Tibial nerve (tissue), 4 donors: ENCODE measurements around the gene SURF2. TPM values are rescaled to one million over a fixed set of nuclear protein-coding genes. Genes with fewer than 3 reads are reported as not detected.
"Not testable (repeated sequence)": the region's sequence is repeated elsewhere in the genome, so short reads cannot be mapped to it uniquely, and the experiment has no call there.

ENCODE experiments used
- DNase-seq, 2 donors: peaks; one replicate each; pipeline ENCODE4 v3.0.0-alpha.2; 2019; ENCODE audit warnings: low spot score in 2 of 2
- H3K27ac ChIP-seq, 4 donors: fragments of 200-600 bp; sonication (generic) in 3 of 4; one replicate each; pipeline ENCODE4 v1.5.1; 2017 to 2019; ENCODE audit warnings: mild to moderate bottlenecking in 1 of 4
- H3K27me3 ChIP-seq, 2 donors: fragments of 200-600 bp; sonication (generic) in 1 of 2; one replicate each; pipeline versions ENCODE4 v1.5.1 to v1.6.0; 2017 to 2019
- H3K36me3 ChIP-seq, 3 donors: fragments of 200-600 bp; sonication (generic); one replicate each; pipeline ENCODE4 v1.5.1; 2018 to 2019
- H3K4me1 ChIP-seq, 4 donors: fragments of 200-600 bp; sonication (generic) in 3 of 4; one replicate each; pipeline ENCODE4 v1.5.1; 2017 to 2019
- H3K4me3 ChIP-seq, 4 donors: fragments of 200-600 bp; sonication (generic) in 3 of 4; one replicate each; pipeline ENCODE4 v1.5.1; 2017 to 2019; ENCODE audit warnings: mild to moderate bottlenecking in 1 of 4, moderate library complexity in 1 of 4
- H3K9me3 ChIP-seq, 4 donors: fragments of 200-600 bp; sonication (generic) in 3 of 4; one replicate each; pipeline ENCODE4 v1.5.1; 2017 to 2019
- CTCF ChIP-seq, 5 experiments: fragments of 200-600 bp in 3 of 5; fragments of 450-650 bp in 2 of 5; sonication (generic) in 3 of 5; IDR thresholded peaks; one replicate each; pipeline ENCODE4 v1.5.1; 2016 to 2019; ENCODE audit warnings: antibody characterized with exemption in 5 of 5, mild to moderate bottlenecking in 3 of 5, moderate library complexity in 2 of 5
- EP300 ChIP-seq, 2 donors: sonication (generic); formaldehyde crosslinking; IDR thresholded peaks; one replicate each; pipeline ENCODE4 v1.6.1; 2017; ENCODE audit warnings: antibody characterized with exemption in 2 of 2, mild to moderate bottlenecking in 1 of 2
- POLR2A ChIP-seq, 2 donors: fragments of 450-650 bp; IDR thresholded peaks; one replicate each; pipeline ENCODE4 v1.6.1; 2017; ENCODE audit warnings: antibody characterized with exemption in 2 of 2, mild to moderate bottlenecking in 2 of 2, moderate library complexity in 2 of 2
- WGBS, 2 donors: methylation state at CpG; one replicate each; pipeline ENCODE4 v1.1.5; 2018; 5-methylcytosine and 5-hydroxymethylcytosine counted together
- total RNA-seq, 4 donors: library from RNA; depleted of rRNA; stranded (reverse); fragments of >200 nt; gene quantifications; one replicate each; pipeline ENCODE4 v1.1.0, GENCODE V29; 2016

SURF2 gene
- total RNA-seq, 4 donors from 2014 or later, result 12.2 to 24.3 (median 23.0) TPM

GRCh38 chr9:133320421-133320881 is 35.9 kb upstream of the SURF2 start:
- Histone ChIP-seq H3K4me1 (no peaks in the 10 kb centered on the region), H3K36me3 (no peaks in the 10 kb centered on the region), H3K27me3 (no peaks in the 10 kb centered on the region), H3K9me3 (no peaks in the 10 kb centered on the region), H3K4me3 (no peak overlapping the region), H3K27ac (no peak overlapping the region)
- no peak for DNase-seq
- 72 to 78% methylated on average over 9 to 13 of the region's 13 CpGs for WGBS, 2 donors
- TF ChIP-seq EP300 (IDR thresholded peaks at IDR 0.05) (no peak), CTCF (IDR thresholded peaks at IDR 0.05) (no peak), POLR2A (IDR thresholded peaks at IDR 0.05) (no peak)

GRCh38 chr9:133321411-133321935 is 34.9 kb upstream of the SURF2 start:
- H3K9me3 ChIP-seq, result no peaks in the 10 kb centered on the region
- WGBS, 2 donors, result 72 to 75% methylated on average over 13 of the region's 13 CpGs
- no peak for DNase-seq

GRCh38 chr9:133322701-133323100 is 33.6 kb upstream of the SURF2 start:
- 76 to 85% methylated on average over 13 to 14 of the region's 14 CpGs for WGBS, 2 donors
- Histone ChIP-seq H3K4me3 (no peak overlapping the region), H3K9me3 (no peaks in the 10 kb centered on the region), H3K27me3 (no peaks in the 10 kb centered on the region), H3K36me3 (no peaks in the 10 kb centered on the region), H3K27ac (no peak overlapping the region), H3K4me1 (no peaks in the 10 kb centered on the region)
- no peak for DNase-seq
- TF ChIP-seq EP300 (IDR thresholded peaks at IDR 0.05) (no peak), POLR2A (IDR thresholded peaks at IDR 0.05) (no peak), CTCF (IDR thresholded peaks at IDR 0.05) (no peak)

More at GRCh38 chr9:133321411-133321935, 34.9 kb upstream of the SURF2 start:
- no peak overlapping the region for H3K4me3 ChIP-seq
- H3K27ac ChIP-seq, result no peak overlapping the region
- H3K4me1 ChIP-seq, result no peaks in the 10 kb centered on the region
- no peaks in the 10 kb centered on the region for H3K36me3 ChIP-seq
- TF ChIP-seq CTCF (IDR thresholded peaks at IDR 0.05), result no peak
- no peak for TF ChIP-seq POLR2A (IDR thresholded peaks at IDR 0.05)
- TF ChIP-seq EP300 (IDR thresholded peaks at IDR 0.05), result no peak
- no peaks in the 10 kb centered on the region for H3K27me3 ChIP-seq

GRCh38 chr9:133323211-133323610 is 33.1 kb upstream of the SURF2 start:
- H3K9me3 ChIP-seq, result no peaks in the 10 kb centered on the region
- TF ChIP-seq EP300 (IDR thresholded peaks at IDR 0.05) (no peak), CTCF (IDR thresholded peaks at IDR 0.05) (no peak), POLR2A (IDR thresholded peaks at IDR 0.05) (no peak)
- 79 to 80% methylated on average over 10 of the region's 10 CpGs for WGBS, 2 donors

GRCh38 chr9:133323991-133324703 is 32.2 kb upstream of the SURF2 start:
- TF ChIP-seq POLR2A (IDR thresholded peaks at IDR 0.05) (no peak), EP300 (IDR thresholded peaks at IDR 0.05) (no peak), CTCF (IDR thresholded peaks at IDR 0.05) (no peak)
- WGBS, 2 donors, result 82 to 87% methylated on average over 13 of the region's 13 CpGs
- H3K4me1 ChIP-seq, result no peaks in the 10 kb centered on the region
- no peaks in the 10 kb centered on the region for H3K27me3 ChIP-seq
- DNase-seq, result no peak
- H3K27ac ChIP-seq, result no peak overlapping the region
- H3K9me3 ChIP-seq, result no peaks in the 10 kb centered on the region
- no peak overlapping the region for H3K4me3 ChIP-seq
- peaks cover 0 to 3% (median 0%) of the 10 kb centered on the region in 3 donors for H3K36me3 ChIP-seq

More at GRCh38 chr9:133323211-133323610, 33.1 kb upstream of the SURF2 start:
- no peak for DNase-seq
- no peak overlapping the region for H3K4me3 ChIP-seq
- H3K36me3 ChIP-seq, result peaks cover 0 to 2% (median 0%) of the 10 kb centered on the region in 3 donors
- no peak overlapping the region for H3K27ac ChIP-seq
- H3K27me3 ChIP-seq, result no peaks in the 10 kb centered on the region
- no peaks in the 10 kb centered on the region for H3K4me1 ChIP-seq

GRCh38 chr9:133327021-133327420 is 29.3 kb upstream of the SURF2 start:
- DNase-seq, result not testable (repeated sequence)
- 89% methylated on average over 6 of the region's 6 CpGs for WGBS, 2 donors

More at GRCh38 chr9:133327021-133327420, 29.3 kb upstream of the SURF2 start:
- H3K27me3 ChIP-seq, H3K27ac ChIP-seq, H3K4me3 ChIP-seq, H3K9me3 ChIP-seq, H3K4me1 ChIP-seq: not testable (repeated sequence)
- H3K36me3 ChIP-seq, result peaks cover 0 to 32% (median 8%) of the 10 kb centered on the region in 3 donors
